Activated T-helper 17 cell treated with anti-CD3 and anti-CD28 coated beads, Interleukin-2, amount 50 U/mL, for 72 hours (primary cell): ENCODE data around the gene MPP7. TPM values are rescaled to one million over a fixed set of nuclear protein-coding genes. Genes with fewer than 3 reads are reported as not detected.
"Not testable (repeated sequence)": the region's sequence is repeated elsewhere in the genome, so short reads cannot be mapped to it uniquely, and the experiment has no call there.

Experiments
- ATAC-seq: fragments of 150-1000 bp; cut with Tn5 transposase; replicated peaks from 2 replicates; pipeline ENCODE4 v1.10.0; 2021; ENCODE audit warnings: mild to moderate bottlenecking, moderate library complexity
- H3K27ac Mint-ChIP-seq: one replicate; pipeline ENCODE4 v1.8.0; 2022; ENCODE audit warnings: mixed read lengths
- H3K27me3 Mint-ChIP-seq: one replicate; pipeline ENCODE4 v1.8.0; 2022; ENCODE audit warnings: mixed read lengths
- H3K36me3 Mint-ChIP-seq: one replicate; pipeline ENCODE4 v1.8.0; 2022; ENCODE audit warnings: low read depth, mild to moderate bottlenecking, mixed read lengths
- H3K4me1 Mint-ChIP-seq: one replicate; pipeline ENCODE4 v1.8.0; 2022; ENCODE audit warnings: mixed read lengths
- H3K4me3 Mint-ChIP-seq: one replicate; pipeline ENCODE4 v1.8.0; 2022; ENCODE audit warnings: mild to moderate bottlenecking, mixed read lengths
- H3K9me3 Mint-ChIP-seq: one replicate; pipeline ENCODE4 v1.8.0; 2022; ENCODE audit warnings: mixed read lengths
- total RNA-seq, 2 donors: library from RNA; stranded (reverse); gene quantifications; one replicate each; pipeline ENCODE4 v1.2.3, GENCODE V29; 2022

Gene MPP7
- total RNA-seq, result 1 to 10 TPM; 2.9 to 5.8 TPM

DNA sequence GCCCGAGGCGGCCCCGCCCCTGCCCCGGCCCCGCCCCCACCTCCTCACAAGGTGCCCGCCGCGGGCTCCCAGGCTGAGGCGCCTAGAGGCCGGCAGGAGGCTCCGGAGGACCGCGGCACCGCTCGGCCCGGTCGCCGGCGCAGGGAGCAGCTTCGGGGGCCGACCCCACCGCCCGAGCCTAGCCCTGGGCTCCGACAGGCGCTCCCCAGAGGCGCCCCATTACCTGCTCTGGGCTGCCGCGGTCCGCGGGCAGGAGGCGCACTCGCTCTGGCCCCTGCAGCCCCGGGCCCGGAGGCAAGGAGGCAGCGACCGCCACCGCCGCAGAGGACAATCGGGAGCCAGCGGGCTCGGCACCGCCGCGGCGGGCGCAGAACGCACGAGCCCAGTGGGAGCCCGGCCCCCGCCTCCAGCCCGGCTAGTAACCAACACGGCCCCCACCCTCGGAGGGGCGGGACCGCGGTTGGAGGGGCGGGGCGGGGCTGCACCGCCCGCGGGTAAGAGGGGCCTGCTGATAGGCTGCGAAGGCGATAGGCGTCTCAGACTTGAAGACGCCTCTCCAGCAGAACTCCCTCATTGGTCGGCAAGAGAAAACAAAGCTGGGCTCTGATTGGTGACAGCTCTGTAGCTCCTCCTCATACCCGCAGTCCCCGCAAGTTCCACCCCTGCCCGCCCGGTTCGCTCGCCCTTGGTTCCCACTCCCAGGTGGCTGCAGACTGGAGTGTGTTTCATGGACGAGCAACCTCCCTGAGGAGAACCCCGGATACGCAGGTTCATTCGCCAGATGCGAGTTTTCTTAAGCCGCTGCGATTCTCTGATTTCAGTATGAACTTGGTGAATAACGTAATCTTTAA is at the start of gene MPP7:
MPP7 (minus strand) TSS at position 427 of the 851 bp plus-strand sequence. CDS start 64,460 bp downstream, outside the sequence.
- H3K4me1 Mint-ChIP-seq, result peaks cover 22% of the 10 kb centered on the region
- peak within 1 kb of the TSS; percentile 89 for H3K27ac Mint-ChIP-seq
- ATAC-seq, result peak; percentile 95

DNA sequence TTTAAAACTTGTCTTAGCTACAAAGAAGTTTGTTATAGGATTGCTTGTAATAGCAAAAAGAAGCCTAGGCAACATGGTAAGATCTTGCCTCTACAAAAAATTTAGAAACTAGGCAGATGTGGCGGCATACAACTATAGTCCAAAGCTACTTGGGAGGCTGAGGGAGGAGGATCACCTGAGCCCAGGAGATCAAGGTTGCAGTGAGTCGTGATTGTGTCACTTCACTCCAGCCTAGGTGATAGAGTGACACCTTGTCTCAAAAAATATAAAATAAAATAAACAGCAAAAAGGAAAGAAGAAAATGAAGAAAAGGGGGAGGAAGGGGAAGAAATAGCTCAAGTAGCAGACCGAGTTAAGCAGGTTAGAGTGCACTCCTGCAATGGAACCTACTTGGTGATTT is 47.0 kb upstream of the MPP7 start:
- no peaks in the 10 kb centered on the region for H3K36me3 Mint-ChIP-seq
- no peaks in the 10 kb centered on the region for H3K27me3 Mint-ChIP-seq

More for the DNA sequence above, at the start of gene MPP7:
- no peaks in the 10 kb centered on the region for H3K36me3 Mint-ChIP-seq
- peak within 1 kb of the TSS; percentile 97 for H3K4me3 Mint-ChIP-seq
- no peaks in the 10 kb centered on the region for H3K27me3 Mint-ChIP-seq
- H3K9me3 Mint-ChIP-seq, result no peaks in the 10 kb centered on the region

DNA sequence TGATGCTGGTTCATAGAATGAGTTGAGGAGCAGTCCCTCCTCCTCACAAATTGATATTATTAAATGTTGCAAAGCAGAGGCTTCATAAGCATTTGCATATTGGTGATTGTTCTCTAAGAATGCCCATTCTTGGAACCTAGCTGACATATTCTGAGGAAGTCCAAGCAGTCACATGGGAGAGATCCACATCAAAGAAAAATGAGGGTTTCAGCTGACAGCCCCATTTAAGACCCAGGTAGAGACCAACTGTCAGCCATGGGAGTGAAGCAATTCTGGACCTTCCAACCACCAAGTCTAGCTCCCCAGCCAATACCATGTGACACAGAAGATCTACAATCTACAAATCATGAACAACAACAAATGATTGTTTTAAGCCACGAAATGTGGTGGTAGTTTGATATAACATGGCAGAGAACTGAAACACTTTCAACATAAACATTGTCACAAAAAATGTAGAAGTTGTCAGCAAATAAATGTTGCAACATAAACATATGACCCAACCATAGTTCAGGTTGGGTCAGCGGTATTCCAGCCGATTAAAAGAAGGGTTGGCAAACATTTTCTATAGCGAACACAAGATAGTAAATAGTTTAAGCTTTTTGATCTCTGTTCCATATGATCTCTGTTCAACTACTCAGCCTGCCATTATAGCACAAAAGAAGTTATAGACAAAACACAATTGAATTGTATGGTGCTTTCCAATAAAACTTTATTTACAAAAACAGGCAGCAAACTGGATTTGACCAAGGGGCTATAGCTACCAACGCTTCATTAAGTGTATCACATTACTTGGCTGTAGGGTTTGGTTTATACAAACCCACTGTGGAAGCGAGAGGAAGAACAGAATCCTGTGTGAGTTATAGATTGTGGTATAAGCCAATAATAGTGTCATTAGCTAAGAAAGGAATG is 41.4 kb upstream of the MPP7 start:
- Mint-ChIP-seq H3K4me1 (no peaks in the 10 kb centered on the region), H3K4me3 (no peak overlapping the region), H3K36me3 (no peaks in the 10 kb centered on the region), H3K27me3 (no peaks in the 10 kb centered on the region), H3K27ac (no peak overlapping the region), H3K9me3 (peaks cover 7% of the 10 kb centered on the region)
- ATAC-seq, result no peak

More for the DNA sequence above, 47.0 kb upstream of the MPP7 start:
- Mint-ChIP-seq H3K9me3 (peaks cover 3% of the 10 kb centered on the region), H3K4me3 (no peak overlapping the region), H3K27ac (no peak overlapping the region), H3K4me1 (no peaks in the 10 kb centered on the region)
- ATAC-seq, result no peak

DNA sequence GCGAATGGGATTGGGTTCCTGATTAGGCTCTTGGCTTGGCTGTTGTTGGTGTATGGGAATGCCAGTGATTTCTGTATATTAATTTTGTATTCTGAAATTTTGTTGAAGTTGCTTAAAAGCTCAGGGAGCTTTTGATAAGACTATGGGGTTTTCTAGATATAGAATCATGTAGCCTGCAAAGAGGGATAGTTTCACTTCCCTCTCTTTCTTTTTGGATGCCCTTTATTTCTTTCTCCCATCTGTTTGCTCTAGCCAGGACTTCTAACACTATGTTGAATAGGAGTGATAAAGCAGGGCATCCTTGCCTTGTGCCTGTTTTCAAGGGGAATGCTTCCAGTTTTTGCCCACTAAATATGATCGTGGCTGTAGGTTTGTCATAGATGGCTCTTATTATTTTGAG is 40.4 kb upstream of the MPP7 start:
- Mint-ChIP-seq H3K36me3 (no peaks in the 10 kb centered on the region), H3K9me3 (peaks cover 7% of the 10 kb centered on the region), H3K4me1 (no peaks in the 10 kb centered on the region), H3K27me3 (no peaks in the 10 kb centered on the region), H3K27ac (no peak overlapping the region), H3K4me3 (no peak overlapping the region)
- no peak for ATAC-seq

DNA sequence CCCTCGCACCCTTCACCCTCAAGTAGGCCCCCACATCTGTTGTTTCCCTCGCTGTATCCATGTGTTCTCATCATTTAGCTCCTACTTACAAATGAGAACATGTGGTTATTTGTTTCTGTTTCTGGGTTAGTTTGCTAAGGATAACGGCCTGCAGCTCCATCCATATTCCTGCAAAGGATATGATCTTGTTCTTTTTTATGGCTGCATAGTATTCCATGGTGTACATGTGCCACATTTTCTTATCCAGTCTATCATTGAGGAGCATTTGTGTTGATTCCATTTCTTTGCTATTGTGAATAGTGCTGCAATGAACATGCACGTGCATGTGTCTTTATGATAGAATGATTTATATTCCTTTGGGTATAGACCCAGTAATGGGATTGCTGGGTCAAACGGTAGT is 38.8 kb upstream of the MPP7 start:
- H3K36me3 Mint-ChIP-seq, H3K27me3 Mint-ChIP-seq, H3K9me3 Mint-ChIP-seq, H3K4me1 Mint-ChIP-seq, ATAC-seq, H3K27ac Mint-ChIP-seq, H3K4me3 Mint-ChIP-seq: not testable (repeated sequence)

DNA sequence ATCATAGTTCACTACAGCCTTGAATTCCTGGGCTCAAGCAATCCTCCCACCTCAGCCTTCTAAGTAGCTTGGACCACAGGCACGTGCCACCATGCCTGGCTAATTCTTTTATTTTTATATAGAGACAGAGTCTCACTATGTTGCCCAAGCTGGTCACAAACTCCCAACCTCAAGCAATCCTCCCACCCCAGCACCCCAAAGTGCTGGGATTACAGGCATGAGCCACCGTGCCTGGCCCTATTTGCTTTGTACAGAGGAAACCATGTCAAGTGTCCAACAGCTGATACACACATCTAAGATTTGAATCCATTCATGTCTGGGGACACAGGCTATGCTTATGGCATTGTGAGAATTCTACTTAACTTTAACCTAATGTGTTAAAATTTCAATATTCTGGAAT is 29.9 kb upstream of the MPP7 start:
- no peaks in the 10 kb centered on the region for H3K27me3 Mint-ChIP-seq
- peak overlapping the region; percentile 79 for H3K4me3 Mint-ChIP-seq
- no peaks in the 10 kb centered on the region for H3K9me3 Mint-ChIP-seq
- H3K27ac Mint-ChIP-seq, result peak overlapping the region; percentile 99
- peaks cover 16% of the 10 kb centered on the region for H3K36me3 Mint-ChIP-seq
- H3K4me1 Mint-ChIP-seq, result peaks cover 50% of the 10 kb centered on the region
- ATAC-seq, result no peak

DNA sequence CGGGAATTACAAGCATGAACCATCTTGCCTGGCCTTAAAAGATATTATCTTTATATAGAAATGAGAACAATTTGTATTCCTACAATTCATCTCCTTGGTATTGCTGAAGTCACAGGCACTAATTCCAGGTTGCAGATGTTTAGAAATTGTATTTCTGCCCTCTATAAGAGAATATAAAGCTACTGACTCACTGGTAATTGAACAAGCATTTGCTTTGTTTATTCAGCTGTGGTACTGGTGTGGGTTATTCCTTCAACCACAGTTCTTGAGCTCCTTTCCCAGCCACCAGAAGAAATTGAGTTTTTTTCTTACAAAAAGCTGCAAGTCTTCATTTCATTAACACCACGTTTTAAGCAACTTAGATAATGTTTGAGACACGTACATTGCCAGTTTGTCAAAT is 29.0 kb upstream of the MPP7 start:
- H3K4me3 Mint-ChIP-seq, result peak overlapping the region; percentile 79
- no peaks in the 10 kb centered on the region for H3K9me3 Mint-ChIP-seq
- H3K36me3 Mint-ChIP-seq, result peaks cover 16% of the 10 kb centered on the region
- peak overlapping the region; percentile 99 for H3K27ac Mint-ChIP-seq
- H3K27me3 Mint-ChIP-seq, result no peaks in the 10 kb centered on the region
- ATAC-seq, result no peak
- H3K4me1 Mint-ChIP-seq, result peaks cover 51% of the 10 kb centered on the region

DNA sequence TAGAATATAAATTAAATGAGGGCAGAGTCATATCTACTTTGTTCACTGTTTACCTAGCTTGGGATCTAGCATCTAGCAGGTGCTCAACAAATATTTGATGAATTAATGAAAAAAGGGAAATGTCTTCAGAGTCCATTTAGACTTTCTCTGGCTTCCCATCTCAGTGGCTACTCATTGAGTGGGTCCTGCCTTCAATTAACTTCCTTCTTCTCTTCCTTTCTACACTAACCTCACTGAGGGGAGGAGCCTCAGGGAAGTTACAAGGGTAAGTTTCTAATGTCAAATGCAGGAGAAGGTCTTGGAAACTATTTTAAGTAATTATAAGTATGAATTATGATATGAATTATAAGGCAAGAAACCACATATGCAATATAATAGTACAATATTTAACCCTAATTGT is 28.2 kb upstream of the MPP7 start:
- H3K9me3 Mint-ChIP-seq, result no peaks in the 10 kb centered on the region
- H3K4me1 Mint-ChIP-seq, result peaks cover 54% of the 10 kb centered on the region
- peak overlapping the region; percentile 94 for H3K27ac Mint-ChIP-seq
- H3K36me3 Mint-ChIP-seq, result peaks cover 16% of the 10 kb centered on the region
- no peak for ATAC-seq
- H3K4me3 Mint-ChIP-seq, result peak overlapping the region; percentile 79
- no peaks in the 10 kb centered on the region for H3K27me3 Mint-ChIP-seq

DNA sequence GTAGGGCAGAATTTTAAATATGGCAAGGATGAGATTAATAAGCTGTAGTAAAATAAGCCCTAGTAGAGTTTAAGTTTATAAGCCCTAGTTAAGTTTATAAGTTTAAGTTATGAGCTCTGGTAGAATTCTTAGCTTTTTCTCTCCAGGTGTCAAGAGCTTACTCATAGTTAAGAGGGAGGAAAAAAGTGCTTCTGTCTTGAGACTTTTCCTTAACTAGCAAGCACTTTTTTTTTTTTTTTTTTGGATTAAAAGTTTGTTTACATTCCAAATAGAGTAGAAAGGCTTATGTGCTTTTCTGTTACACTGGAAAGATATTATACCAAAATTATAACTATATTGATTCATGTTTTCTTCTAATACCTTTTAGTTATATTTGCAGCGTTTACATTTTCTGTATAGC is 25.5 kb upstream of the MPP7 start:
- ATAC-seq, result no peak
- H3K4me1 Mint-ChIP-seq, result peaks cover 41% of the 10 kb centered on the region

DNA sequence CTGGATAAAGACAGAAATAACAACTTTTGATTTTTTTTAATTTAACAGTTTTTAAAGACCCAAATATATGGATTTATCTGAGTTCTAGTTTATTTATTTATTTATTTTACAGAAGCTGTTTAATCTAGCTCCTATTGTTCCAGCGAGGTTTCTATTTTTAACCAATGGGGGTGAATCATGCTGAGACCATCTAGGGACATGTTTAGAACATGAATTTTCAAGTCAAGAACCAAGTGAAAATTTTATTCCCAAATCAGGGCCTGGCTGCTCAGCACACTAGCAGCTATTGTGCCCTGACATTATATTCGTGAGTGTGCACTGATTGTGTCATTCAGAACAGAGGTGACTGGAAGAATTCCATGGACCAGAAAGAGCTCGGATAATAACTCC is 24.6 kb upstream of the MPP7 start:
- Mint-ChIP-seq H3K4me1 (peaks cover 43% of the 10 kb centered on the region), H3K4me3 (peak overlapping the region; percentile 79), H3K27me3 (no peaks in the 10 kb centered on the region), H3K27ac (peak overlapping the region; percentile 67), H3K36me3 (no peaks in the 10 kb centered on the region), H3K9me3 (no peaks in the 10 kb centered on the region)
- no peak for ATAC-seq

More for the DNA sequence above, 25.5 kb upstream of the MPP7 start:
- no peaks in the 10 kb centered on the region for H3K9me3 Mint-ChIP-seq
- peak overlapping the region; percentile 80 for H3K27ac Mint-ChIP-seq
- no peaks in the 10 kb centered on the region for H3K27me3 Mint-ChIP-seq
- peak overlapping the region; percentile 79 for H3K4me3 Mint-ChIP-seq
- no peaks in the 10 kb centered on the region for H3K36me3 Mint-ChIP-seq

DNA sequence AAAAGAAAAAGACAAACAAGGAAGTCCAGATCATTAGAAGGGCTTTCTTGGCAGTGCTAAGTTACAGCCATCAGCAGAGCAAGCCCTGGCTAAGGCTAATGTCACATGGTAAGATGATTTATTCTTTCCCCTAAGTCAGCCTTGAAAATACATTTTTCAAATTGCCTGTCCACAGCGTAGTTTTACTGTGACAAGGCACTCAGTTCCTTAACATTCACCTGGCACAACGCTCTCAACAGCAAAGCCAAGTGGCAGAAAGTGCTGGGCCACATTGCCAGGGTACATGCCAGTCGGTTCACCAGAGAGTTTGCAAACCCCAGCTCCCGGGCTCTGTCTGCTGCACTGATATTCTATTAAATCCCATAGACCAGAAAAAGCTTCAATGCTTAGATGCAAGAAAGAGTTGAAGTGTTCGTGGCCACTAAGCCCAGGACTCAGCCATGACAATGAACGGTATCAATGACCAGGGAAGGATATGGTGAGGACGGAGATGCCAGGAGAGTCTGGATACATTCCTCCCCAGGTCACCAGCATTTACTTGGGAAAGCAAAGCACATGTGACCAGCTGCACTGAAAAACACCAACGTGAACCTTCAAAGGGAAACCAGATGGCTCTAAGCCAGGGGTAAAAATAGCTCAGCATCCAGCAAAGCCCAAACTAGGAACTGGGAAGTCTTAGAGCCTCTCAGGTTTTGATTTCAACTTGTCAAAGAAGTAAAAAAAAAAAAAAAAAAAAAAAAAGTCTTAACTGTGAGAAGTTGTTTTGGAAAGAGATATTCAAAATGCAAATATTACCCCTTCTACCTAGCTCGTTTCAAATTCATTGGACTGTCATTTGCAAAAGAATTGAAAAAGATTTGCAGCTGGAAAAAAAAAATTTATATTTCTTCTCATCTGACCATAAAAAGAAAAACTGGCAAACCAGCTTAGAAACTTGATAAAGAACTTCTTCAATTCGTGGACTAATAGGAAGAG is 23.9 kb upstream of the MPP7 start:
- H3K36me3 Mint-ChIP-seq, result no peaks in the 10 kb centered on the region
- H3K4me1 Mint-ChIP-seq, result peaks cover 46% of the 10 kb centered on the region
- ATAC-seq, result no peak

DNA sequence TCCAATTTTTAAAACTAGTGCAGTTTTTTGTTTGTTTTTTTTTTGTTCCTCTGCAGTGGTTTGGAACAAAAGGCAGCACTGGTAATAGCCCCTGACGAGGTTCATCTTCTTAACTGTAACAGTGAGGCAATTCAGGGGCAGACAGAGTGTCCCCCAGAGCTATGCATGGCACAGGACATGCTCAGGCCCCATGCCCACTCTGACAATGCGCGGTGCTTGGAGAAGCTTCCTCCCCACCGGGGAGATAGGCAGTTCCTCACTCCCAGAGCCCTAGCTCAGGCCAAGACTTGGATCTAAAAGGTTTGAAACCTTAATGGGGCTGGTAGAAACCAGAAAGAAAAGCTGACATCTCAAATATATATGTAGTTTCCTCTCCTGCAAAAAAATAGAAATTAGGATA is 17.9 kb upstream of the MPP7 start:
- Mint-ChIP-seq H3K4me1 (peaks cover 9% of the 10 kb centered on the region), H3K4me3 (no peak overlapping the region), H3K9me3 (no peaks in the 10 kb centered on the region), H3K27me3 (no peaks in the 10 kb centered on the region), H3K36me3 (peaks cover 22% of the 10 kb centered on the region), H3K27ac (no peak overlapping the region)
- no peak for ATAC-seq

More for the DNA sequence above, 23.9 kb upstream of the MPP7 start:
- H3K9me3 Mint-ChIP-seq, result no peaks in the 10 kb centered on the region
- no peaks in the 10 kb centered on the region for H3K27me3 Mint-ChIP-seq
- peak overlapping the region; percentile 67 for H3K27ac Mint-ChIP-seq
- peak overlapping the region; percentile 79 for H3K4me3 Mint-ChIP-seq

DNA sequence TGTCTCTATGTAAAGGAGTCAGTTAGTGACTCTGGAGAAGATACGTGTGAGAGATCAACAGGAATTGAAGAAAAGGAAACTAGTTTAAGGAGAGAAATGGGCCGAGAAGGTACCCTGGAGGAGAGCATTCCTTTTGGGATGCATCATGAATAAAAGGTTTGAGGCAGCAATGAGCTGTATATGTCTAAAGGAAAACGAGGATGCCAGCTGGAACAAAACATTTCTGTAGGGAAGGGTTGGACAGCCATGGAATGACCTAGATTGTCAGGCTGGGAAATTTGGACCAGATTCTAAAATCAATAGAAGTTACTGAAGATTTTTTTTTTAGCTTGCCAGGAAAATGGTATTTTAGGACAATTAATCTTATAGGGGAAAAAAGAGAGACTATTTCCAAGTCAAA is 17.2 kb upstream of the MPP7 start:
- ATAC-seq, result no peak
- Mint-ChIP-seq H3K9me3 (no peaks in the 10 kb centered on the region), H3K27me3 (no peaks in the 10 kb centered on the region), H3K27ac (no peak overlapping the region), H3K36me3 (peaks cover 22% of the 10 kb centered on the region), H3K4me1 (peaks cover 9% of the 10 kb centered on the region), H3K4me3 (no peak overlapping the region)

DNA sequence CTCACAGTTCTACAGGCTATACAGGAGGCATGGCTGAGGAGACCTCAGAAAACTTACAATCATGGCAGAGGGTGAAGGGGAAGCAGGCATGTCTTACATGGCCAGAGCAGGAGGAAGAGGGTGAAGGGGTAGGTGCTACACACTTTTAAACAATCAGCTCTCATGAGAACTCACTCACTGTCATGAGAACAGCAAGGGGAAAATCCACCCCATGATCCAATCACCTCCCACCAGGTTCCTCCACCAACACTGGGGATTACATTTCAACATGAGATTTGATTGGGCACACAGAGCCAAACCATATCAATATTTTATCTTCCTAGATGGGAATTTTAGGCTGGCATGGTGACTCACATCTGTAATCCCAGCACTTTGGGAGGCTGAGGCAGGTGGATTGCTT is 16.2 kb upstream of the MPP7 start:
- not testable (repeated sequence) for ATAC-seq, H3K4me1 Mint-ChIP-seq, H3K9me3 Mint-ChIP-seq, H3K27me3 Mint-ChIP-seq, H3K4me3 Mint-ChIP-seq
- Mint-ChIP-seq H3K27ac (peak overlapping the region; percentile 28), H3K36me3 (peaks cover 22% of the 10 kb centered on the region)
